C4-2B (cell line): ENCODE data around the gene AKIRIN1.

Source experiments
- H3K27ac ChIP-seq: fragments of 450-650 bp; 2 replicates; pipeline ENCODE4 v1.5.1; 2017
- ZFX ChIP-seq: fragments of 450-650 bp; IDR thresholded peaks from 2 replicates; pipeline ENCODE4 v1.6.1; 2017
- TF ChIP-seq, protein P1 (sequence below): fragments of 450-650 bp; conservative IDR thresholded peaks from 2 replicates; pipeline ENCODE4 v1.5.1; 2017; ENCODE audit warnings: mild to moderate bottlenecking

Gene AKIRIN1

DNA sequence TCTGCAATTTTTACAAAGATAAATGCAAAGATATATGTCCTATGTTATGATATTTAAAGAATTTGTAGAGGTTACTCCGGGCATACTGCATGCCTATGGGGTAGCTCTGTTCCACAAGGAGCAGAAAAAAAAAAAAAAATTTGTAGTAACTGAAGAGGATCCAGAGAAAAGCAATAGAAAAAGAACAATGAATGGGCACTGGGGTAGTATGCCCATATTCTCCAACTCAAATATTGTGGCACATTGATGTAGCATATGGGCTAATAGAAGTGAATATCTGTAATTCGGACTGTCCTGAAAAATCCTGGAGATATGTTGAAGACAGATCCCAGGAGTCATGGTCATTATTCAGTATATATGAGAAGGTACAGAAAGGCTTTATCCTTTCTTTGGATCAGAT lies 1.1 kb upstream of the AKIRIN1 start:
- H3K27ac ChIP-seq: no peak overlapping the region
- no peak for TF ChIP-seq ZFX
- TF ChIP-seq, protein P1, sequence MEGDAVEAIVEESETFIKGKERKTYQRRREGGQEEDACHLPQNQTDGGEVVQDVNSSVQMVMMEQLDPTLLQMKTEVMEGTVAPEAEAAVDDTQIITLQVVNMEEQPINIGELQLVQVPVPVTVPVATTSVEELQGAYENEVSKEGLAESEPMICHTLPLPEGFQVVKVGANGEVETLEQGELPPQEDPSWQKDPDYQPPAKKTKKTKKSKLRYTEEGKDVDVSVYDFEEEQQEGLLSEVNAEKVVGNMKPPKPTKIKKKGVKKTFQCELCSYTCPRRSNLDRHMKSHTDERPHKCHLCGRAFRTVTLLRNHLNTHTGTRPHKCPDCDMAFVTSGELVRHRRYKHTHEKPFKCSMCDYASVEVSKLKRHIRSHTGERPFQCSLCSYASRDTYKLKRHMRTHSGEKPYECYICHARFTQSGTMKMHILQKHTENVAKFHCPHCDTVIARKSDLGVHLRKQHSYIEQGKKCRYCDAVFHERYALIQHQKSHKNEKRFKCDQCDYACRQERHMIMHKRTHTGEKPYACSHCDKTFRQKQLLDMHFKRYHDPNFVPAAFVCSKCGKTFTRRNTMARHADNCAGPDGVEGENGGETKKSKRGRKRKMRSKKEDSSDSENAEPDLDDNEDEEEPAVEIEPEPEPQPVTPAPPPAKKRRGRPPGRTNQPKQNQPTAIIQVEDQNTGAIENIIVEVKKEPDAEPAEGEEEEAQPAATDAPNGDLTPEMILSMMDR: no peak

DNA sequence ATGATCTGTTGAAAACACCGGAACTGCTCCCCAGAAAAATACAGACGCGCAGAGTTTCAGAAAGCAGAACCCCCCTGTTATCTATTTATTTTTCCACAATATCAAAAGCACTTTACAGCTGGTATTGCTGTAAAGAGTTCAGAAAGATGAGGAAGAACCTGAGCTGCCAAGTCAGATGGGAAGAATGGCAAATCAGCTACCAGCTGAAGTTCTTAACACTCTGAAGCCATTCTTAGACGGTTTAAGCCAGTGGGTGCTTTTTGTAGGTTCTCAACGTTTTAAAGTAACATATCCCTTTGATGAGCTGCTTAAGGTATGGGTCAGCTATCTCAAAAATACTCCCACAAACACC lies 714 bp upstream of the AKIRIN1 start:
- TF ChIP-seq, protein P1: no peak
- TF ChIP-seq ZFX: no peak
- H3K27ac ChIP-seq: peak overlapping the region; percentile 95

DNA sequence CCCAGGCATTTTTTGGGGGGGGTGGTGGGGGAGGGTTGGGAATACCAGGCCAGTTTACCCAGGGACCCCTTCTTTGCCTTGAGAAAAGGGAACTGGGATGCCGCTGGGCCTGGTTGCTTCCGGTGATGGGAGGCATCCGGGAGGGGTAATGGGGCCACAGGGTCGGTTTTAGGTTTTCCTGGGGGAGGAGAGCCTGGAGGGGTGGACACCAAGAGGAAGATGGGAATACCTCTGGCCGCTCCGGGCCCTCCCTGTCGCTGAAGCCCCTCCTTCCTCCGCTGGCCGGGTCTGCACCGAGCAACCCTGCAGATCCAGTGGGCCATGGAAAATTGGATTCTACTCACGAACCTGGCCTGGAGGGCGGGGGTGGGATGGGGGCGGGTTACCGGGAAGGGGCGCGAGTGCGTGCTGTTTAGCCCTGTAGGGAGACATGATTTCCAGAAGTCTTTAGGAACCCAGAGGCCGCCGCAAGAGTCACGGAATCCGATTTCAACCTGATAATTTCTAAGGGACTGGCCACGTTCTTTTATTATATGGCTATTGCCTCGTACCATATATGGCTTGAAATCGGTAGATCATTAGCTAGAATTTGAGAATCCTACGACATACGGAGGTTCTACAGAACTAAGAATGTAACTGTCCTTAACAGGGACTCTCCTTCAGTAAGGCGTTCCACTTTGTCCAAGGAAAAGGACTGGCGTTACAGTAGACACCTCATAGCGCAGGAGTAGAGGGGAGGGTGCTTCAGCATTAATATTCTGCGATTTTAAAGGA lies 749 bp downstream of the AKIRIN1 start:
- peak overlapping the region; percentile 95 for H3K27ac ChIP-seq
- TF ChIP-seq ZFX: no peak
- TF ChIP-seq, protein P1: no peak

DNA sequence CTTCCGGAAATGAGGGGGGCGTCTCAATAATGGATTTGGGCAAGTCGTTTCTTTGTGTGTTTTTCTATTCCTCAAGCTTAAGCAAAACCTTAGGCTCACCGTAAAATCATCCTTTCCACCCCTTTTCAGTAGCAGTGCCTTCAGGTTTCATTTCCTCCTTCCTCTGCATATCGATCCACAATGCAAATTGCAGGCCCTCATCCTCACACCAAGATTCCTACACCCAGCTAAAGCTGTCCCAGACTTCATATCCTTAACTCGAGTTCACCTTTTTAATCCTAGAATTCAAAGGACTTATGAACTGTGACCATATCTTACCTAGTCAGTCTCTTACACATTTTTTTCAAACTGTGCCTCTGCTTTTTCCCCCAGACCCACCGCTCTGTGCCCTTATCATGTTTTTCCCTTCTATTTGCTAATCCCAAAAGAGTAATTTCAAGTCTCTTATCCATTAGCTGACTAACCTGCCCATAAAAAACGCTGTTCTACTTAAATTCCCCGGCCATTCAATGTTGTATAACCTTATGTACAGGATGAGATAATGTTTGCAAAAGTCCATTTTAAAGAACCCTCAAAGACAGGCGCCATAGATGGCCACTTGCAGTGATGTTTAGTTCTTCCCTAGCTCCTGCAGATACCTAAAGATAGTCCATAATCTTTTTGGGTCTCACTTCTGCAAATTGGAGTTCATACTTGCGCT lies 1.5 kb downstream of the AKIRIN1 start:
- TF ChIP-seq, protein P1: no peak
- TF ChIP-seq ZFX: no peak

DNA sequence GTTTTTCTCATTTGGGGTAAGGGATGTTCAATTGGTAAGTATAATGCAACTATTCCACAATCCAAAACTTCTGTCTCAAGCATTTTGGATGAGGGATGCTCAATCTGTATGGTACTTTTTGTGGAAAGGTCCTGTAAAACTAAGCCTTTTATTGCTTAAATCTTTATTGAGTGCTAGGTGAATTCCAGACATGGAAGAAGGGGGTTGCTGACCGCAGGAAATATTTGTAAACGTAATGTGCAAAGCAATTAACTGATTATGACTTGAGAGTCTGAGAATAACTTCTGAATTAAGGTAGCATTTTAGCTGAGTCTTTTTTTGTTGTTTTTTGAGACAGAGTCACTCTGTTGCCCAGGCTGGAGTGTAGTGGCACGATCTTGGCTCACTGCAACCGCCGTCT lies 3.1 kb downstream of the AKIRIN1 start:
- H3K27ac ChIP-seq: no peak overlapping the region
- TF ChIP-seq ZFX: no peak
- TF ChIP-seq, protein P1: no peak

More for the DNA sequence above, 1.5 kb downstream of the AKIRIN1 start:
- H3K27ac ChIP-seq: peak overlapping the region; percentile 95; the same call in 1 of the 2 replicates

DNA sequence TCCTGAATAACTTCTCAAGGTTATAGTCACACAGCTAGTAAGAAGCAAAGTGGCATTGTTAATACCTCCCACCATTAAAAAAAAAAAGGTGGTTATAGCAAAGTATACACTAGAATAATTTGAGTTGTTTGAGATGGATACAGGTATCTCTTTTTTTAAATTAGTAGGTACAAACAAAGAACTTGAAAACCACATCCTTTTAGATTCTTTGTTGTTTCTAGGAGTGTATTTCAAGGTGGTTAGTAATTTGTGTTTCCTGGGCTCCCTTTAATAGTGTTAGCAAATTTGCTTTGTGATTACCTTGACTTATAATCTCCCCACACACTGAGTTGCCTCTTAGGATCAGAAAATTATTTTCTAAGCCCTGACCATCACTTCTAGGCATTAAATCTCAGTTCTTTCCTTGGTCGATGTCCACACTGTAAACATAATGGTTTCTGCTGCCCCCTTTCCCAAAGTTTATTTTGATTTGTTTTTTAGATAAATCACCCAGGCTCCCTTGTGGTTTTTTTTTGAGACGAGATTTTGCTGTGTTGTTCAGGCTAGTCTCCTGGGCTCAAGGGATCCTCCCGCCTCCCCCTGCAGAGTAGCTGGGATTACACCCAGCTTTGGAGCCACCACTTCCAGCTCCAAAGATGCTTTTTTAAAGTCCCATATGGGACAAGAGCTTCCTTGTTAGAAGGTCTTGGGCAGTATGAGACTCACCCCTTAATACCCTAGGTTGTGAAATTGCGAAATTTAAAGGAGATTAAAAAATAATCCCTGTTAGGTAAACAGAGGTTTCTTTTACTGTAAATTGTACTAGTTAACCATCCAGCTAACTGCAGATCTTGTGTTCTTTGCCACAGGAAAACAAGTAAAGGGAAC lies 6.2 kb downstream of the AKIRIN1 start:
- H3K27ac ChIP-seq: no peak overlapping the region
- TF ChIP-seq ZFX: no peak
- TF ChIP-seq, protein P1: no peak

DNA sequence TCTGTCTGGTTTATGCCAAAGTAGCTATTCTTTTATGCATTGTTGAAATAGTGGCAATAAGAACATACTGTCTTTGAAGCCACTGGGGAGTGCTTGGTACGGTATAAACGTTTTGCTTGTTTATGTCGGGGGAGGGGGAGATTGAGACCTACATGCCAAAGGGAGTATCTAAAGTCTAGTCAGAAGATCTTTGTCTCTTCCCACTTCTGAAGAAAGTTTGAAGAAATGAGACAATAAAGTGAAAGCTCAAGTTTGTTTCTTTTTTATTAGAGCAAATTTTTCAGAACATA lies 6.8 kb downstream of the AKIRIN1 start:
- H3K27ac ChIP-seq: no peak overlapping the region
- no peak for TF ChIP-seq ZFX
- TF ChIP-seq, protein P1: no peak
